DOHH2 (cell line): ENCODE data around the gene KLHL6.

ENCODE experiments used
- EZH2phosphoT487 ChIP-seq: fragments of 200-600 bp; sonication (generic); IDR thresholded peaks from 2 replicates; pipeline ENCODE4 v1.6.1; 2017; ENCODE audit warnings: borderline replicate concordance, mild to moderate bottlenecking, antibody characterized with exemption, low read length, moderate library complexity, mixed read lengths
- TF ChIP-seq, protein P1 (sequence below): fragments of 200-600 bp; sonication (generic); IDR thresholded peaks from one replicate; pipeline ENCODE4 v1.5.1; 2014; ENCODE audit warnings: antibody characterized with exemption, mild to moderate bottlenecking, low read depth, low read length; ENCODE audit not compliant: poor library complexity, severe bottlenecking

DNA sequence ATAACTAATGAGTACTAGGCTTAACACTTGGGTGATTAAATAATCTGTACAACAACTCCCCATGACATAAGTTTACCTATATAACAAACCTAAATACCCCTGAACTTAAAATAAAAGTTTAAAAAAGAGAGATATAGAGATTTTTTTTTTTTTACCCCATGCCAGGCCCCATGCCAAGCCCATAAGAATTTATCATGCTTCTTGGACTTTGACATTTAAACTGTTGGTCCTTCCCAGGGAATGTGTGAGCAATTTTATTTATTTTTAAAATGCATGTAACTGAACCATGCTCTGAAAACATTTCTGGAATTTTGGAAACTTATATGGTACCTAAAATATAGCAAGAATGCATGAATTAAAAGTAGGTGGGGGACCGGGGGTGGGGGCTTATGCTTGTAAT is 26.3 kb downstream of the KLHL6 start:
- TF ChIP-seq, protein P1, sequence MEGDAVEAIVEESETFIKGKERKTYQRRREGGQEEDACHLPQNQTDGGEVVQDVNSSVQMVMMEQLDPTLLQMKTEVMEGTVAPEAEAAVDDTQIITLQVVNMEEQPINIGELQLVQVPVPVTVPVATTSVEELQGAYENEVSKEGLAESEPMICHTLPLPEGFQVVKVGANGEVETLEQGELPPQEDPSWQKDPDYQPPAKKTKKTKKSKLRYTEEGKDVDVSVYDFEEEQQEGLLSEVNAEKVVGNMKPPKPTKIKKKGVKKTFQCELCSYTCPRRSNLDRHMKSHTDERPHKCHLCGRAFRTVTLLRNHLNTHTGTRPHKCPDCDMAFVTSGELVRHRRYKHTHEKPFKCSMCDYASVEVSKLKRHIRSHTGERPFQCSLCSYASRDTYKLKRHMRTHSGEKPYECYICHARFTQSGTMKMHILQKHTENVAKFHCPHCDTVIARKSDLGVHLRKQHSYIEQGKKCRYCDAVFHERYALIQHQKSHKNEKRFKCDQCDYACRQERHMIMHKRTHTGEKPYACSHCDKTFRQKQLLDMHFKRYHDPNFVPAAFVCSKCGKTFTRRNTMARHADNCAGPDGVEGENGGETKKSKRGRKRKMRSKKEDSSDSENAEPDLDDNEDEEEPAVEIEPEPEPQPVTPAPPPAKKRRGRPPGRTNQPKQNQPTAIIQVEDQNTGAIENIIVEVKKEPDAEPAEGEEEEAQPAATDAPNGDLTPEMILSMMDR = no peak
- no peak for TF ChIP-seq EZH2phosphoT487
